KMS-11 (cell line): ENCODE data around the gene DUSP5.

Source experiments
- H2AFZ ChIP-seq: fragments of 200-600 bp; sonication (generic); 2 replicates; pipeline ENCODE4 v1.6.1; 2016; ENCODE audit warnings: antibody characterized with exemption, mixed run types, low read depth
- H3K27ac ChIP-seq: fragments of 200-600 bp; sonication (generic); 2 replicates; pipeline ENCODE4 v1.6.1; 2016; ENCODE audit warnings: mild to moderate bottlenecking, mixed run types
- H3K27me3 ChIP-seq: fragments of 200-600 bp; sonication (generic); 2 replicates; pipeline ENCODE4 v1.6.1; 2017; ENCODE audit warnings: mild to moderate bottlenecking, low read depth, mixed run types, moderate library complexity; ENCODE audit not compliant: insufficient read depth
- H3K36me3 ChIP-seq: fragments of 200-600 bp; sonication (generic); 2 replicates; pipeline ENCODE4 v1.6.1; 2017; ENCODE audit warnings: mild to moderate bottlenecking, mixed run types; ENCODE audit not compliant: insufficient read depth
- H3K4me1 ChIP-seq: fragments of 200-600 bp; sonication (generic); 2 replicates; pipeline ENCODE4 v1.6.1; 2016; ENCODE audit warnings: mild to moderate bottlenecking, low read depth, mixed run types; ENCODE audit not compliant: poor library complexity, severe bottlenecking
- H3K4me2 ChIP-seq: fragments of 200-600 bp; sonication (generic); 2 replicates; pipeline ENCODE4 v1.7.0; 2016; ENCODE audit warnings: mild to moderate bottlenecking, mixed run types
- H3K4me3 ChIP-seq: fragments of 200-600 bp; sonication (generic); IDR thresholded peaks from 2 replicates; pipeline ENCODE4 v1.6.1; 2017; ENCODE audit warnings: low read depth, low read length, mixed read lengths; ENCODE audit not compliant: insufficient read depth
- H3K79me2 ChIP-seq: fragments of 200-600 bp; sonication (generic); 2 replicates; pipeline ENCODE4 v1.6.1; 2016; ENCODE audit warnings: low read depth, mixed run types; ENCODE audit not compliant: insufficient read depth
- H3K9ac ChIP-seq: fragments of 200-600 bp; sonication (generic); 2 replicates; pipeline ENCODE4 v1.6.1; 2016; ENCODE audit warnings: mild to moderate bottlenecking, mixed run types
- H4K20me1 ChIP-seq: fragments of 200-600 bp; sonication (generic); 2 replicates; pipeline ENCODE4 v1.6.1; 2016; ENCODE audit warnings: mild to moderate bottlenecking, mixed run types; ENCODE audit not compliant: insufficient read depth
- CTCF ChIP-seq: fragments of 200-600 bp; sonication (generic); conservative IDR thresholded peaks from 2 replicates; pipeline ENCODE4 v1.6.1; 2017; ENCODE audit warnings: low read depth, mild to moderate bottlenecking, antibody characterized with exemption, low read length, moderate library complexity, mixed read lengths

Gene DUSP5

GRCh38 chr10:110493832-110494426 lies 3.8 kb upstream of the DUSP5 start:
- Histone ChIP-seq H3K4me2 (no peak overlapping the region), H3K79me2 (peaks cover 27% of the 10 kb centered on the region), H3K27ac (no peak overlapping the region), H2AFZ (no peak overlapping the region), H3K4me1 (peaks cover 11% of the 10 kb centered on the region), H3K9ac (no peak overlapping the region), H3K36me3 (no peaks in the 10 kb centered on the region), H3K4me3 (no peak overlapping the region), H3K27me3 (no peaks in the 10 kb centered on the region), H4K20me1 (no peaks in the 10 kb centered on the region)
- TF ChIP-seq CTCF, result no peak

GRCh38 chr10:110494532-110494931 lies 3.2 kb upstream of the DUSP5 start:
- Histone ChIP-seq H3K36me3 (no peaks in the 10 kb centered on the region), H3K27me3 (no peaks in the 10 kb centered on the region), H4K20me1 (peaks cover under 1% of the 10 kb centered on the region; the same call in 1 of the 2 replicates), H2AFZ (no peak overlapping the region), H3K9ac (no peak overlapping the region), H3K4me2 (no peak overlapping the region), H3K4me1 (peaks cover 11% of the 10 kb centered on the region), H3K4me3 (no peak overlapping the region), H3K27ac (no peak overlapping the region), H3K79me2 (peaks cover 33% of the 10 kb centered on the region)
- no peak for TF ChIP-seq CTCF

GRCh38 chr10:110495731-110496552 lies 1.8 kb upstream of the DUSP5 start:
- peaks cover 5% of the 10 kb centered on the region; the same call in 1 of the 2 replicates for H4K20me1 ChIP-seq
- no peak overlapping the region for H3K4me3 ChIP-seq
- TF ChIP-seq CTCF, result no peak
- H3K27me3 ChIP-seq, result no peaks in the 10 kb centered on the region
- H3K36me3 ChIP-seq, result no peaks in the 10 kb centered on the region
- peak overlapping the region; percentile 92; the same call in 1 of the 2 replicates for H3K4me2 ChIP-seq
- peaks cover 25% of the 10 kb centered on the region for H3K4me1 ChIP-seq
- H3K79me2 ChIP-seq, result peaks cover 47% of the 10 kb centered on the region
- H2AFZ ChIP-seq, result no peak overlapping the region
- no peak overlapping the region for H3K27ac ChIP-seq
- no peak overlapping the region for H3K9ac ChIP-seq

GRCh38 chr10:110496553-110497437 lies 912 bp upstream of the DUSP5 start:
- peaks cover 34% of the 10 kb centered on the region for H3K4me1 ChIP-seq
- H3K79me2 ChIP-seq, result peaks cover 56% of the 10 kb centered on the region
- no peaks in the 10 kb centered on the region for H3K36me3 ChIP-seq
- peak overlapping the region; percentile 75 for H3K9ac ChIP-seq
- peak overlapping the region; percentile 40 for H3K27ac ChIP-seq
- H3K27me3 ChIP-seq, result no peaks in the 10 kb centered on the region
- peaks cover 5% of the 10 kb centered on the region; the same call in 1 of the 2 replicates for H4K20me1 ChIP-seq
- H3K4me2 ChIP-seq, result peak overlapping the region; percentile 92
- H2AFZ ChIP-seq, result peak overlapping the region; percentile 58
- TF ChIP-seq CTCF, result no peak
- H3K4me3 ChIP-seq, result no peak overlapping the region
